HG02840 (cell line): ENCODE measurements around the gene HSF2BP.
"Not testable (repeated sequence)": the region's sequence is repeated elsewhere in the genome, so short reads cannot be mapped to it uniquely, and the experiment has no call there.

Source experiments
- ATAC-seq: cut with Tn5 transposase; IDR thresholded peaks from one replicate; pipeline ENCODE4 v1.9.1; 2021; ENCODE audit warnings: mild to moderate bottlenecking, moderate library complexity, moderate number of reproducible peaks; ENCODE audit not compliant: unreplicated experiment, low FRiP score

HSF2BP gene

DNA sequence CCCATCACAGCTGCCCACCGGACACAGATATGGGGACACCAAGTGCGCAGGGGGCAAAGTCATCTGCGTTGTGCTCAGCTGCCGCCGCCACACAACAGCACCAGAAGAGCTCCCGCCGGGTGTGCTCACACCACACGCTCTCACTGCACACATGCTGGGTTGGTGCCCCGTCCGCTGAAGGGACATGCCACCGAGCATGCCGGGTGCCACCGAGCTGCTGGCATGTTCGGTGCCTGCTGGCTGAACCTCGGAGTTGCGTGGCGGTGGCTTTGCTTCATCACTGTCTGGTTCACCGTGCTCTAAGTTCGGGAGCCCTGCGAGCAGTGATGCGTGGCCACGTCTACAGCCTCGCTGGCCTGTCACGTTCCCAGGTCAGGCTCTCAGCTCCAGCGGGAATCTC is 174.3 kb downstream of the HSF2BP start:
- not testable (repeated sequence) for ATAC-seq

DNA sequence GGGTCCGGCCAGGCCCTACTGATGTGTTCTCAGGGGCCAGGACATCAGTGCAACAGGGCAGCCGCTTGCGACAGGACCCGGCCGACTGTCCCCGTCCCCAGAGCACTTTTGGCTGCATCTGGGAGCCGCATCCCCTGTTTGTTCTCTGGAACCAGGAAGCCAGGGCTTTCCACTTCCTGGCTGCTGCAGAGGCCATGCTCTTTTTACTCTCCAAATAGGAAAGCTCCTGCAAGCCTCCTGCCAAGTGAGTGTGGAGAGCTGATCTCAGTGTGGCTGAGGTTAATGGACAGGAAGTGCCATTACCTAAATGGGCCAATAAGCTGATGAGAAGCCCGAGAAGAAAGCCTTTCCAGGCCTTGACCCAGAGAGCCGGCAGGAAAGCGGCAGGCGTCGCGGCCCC is 180.1 kb downstream of the HSF2BP start:
- ATAC-seq, result not testable (repeated sequence)
